Bone marrow (tissue), 2 donors: ENCODE measurements around the gene PRSS53.

Experiments
- DNase-seq, 2 donors: peaks; one replicate each; lab custom pipeline; 2025; lab: John Stamatoyannopoulos, UW

Gene PRSS53

GRCh38 chr16:31094424-31095120, 5.8 kb upstream of the PRSS53 start, which contains the start of gene VKORC1:
VKORC1 (minus strand) TSS chr16:31094797; CDS start chr16:31094729, 68 bp downstream.
- peak; percentile 76 to 96 for DNase-seq

- DNase-seq: no peak
These were observed 5.3 kb upstream of the PRSS53 start for GRCh38 chr16:31094088-31094423.

- DNase-seq: no peak
These were observed 4.5 kb upstream of the PRSS53 start for GRCh38 chr16:31093132-31093703.

- DNase-seq: no peak
These were observed 3.6 kb upstream of the PRSS53 start for GRCh38 chr16:31092330-31092729.

- DNase-seq: no peak
These were observed 1.8 kb upstream of the PRSS53 start for GRCh38 chr16:31090540-31090939.

- DNase-seq: no peak
These were observed 456 bp upstream of the PRSS53 start for GRCh38 chr16:31089199-31089598.

- no peak for DNase-seq
These were observed 772 bp downstream of the PRSS53 start for GRCh38 chr16:31087971-31088370.

GRCh38 chr16:31087481-31087880, 1.3 kb downstream of the PRSS53 start:
- no peak for DNase-seq

GRCh38 chr16:31086629-31086906, 2.2 kb downstream of the PRSS53 start:
- DNase-seq: no peak

- DNase-seq: no peak
These were observed 2.7 kb downstream of the PRSS53 start for GRCh38 chr16:31085873-31086628.

- DNase-seq: no peak
These were observed 3.3 kb downstream of the PRSS53 start for GRCh38 chr16:31085411-31085810.

- no peak for DNase-seq
These were observed 4.0 kb downstream of the PRSS53 start for GRCh38 chr16:31084584-31085302.

GRCh38 chr16:31083981-31084380, 4.8 kb downstream of the PRSS53 start:
- no peak for DNase-seq

- DNase-seq: no peak
These were observed 5.2 kb downstream of the PRSS53 start for GRCh38 chr16:31083556-31083955.

- no peak for DNase-seq
These were observed 5.7 kb downstream of the PRSS53 start for GRCh38 chr16:31083081-31083480.

- no peak for DNase-seq
These were observed 6.2 kb downstream of the PRSS53 start for GRCh38 chr16:31082368-31083045.

- no peak for DNase-seq
These were observed 7.1 kb downstream of the PRSS53 start for GRCh38 chr16:31081428-31082351.

- no peak for DNase-seq
These were observed 7.9 kb downstream of the PRSS53 start for GRCh38 chr16:31080756-31081419.

GRCh38 chr16:31080035-31080629, 8.6 kb downstream of the PRSS53 start:
- DNase-seq: no peak

- DNase-seq: no peak
These were observed 9.3 kb downstream of the PRSS53 start for GRCh38 chr16:31079342-31079944.
